CD14-positive monocyte (primary cell): ENCODE results near the gene NPTX2. TPM values are rescaled to one million over a fixed set of nuclear protein-coding genes. Genes with fewer than 3 reads are reported as not detected.
A peak's percentile ranks its signal among the peaks of the same experiment; 100 is the strongest.

ENCODE experiments used
- DNase-seq, 3 donors: peaks; one replicate each; pipeline ENCODE4 v3.0.0-alpha.2; 2011 to 2022
- H2AFZ ChIP-seq: 2 replicates; pipeline ENCODE4 v1.6.0; 2012; ENCODE audit warnings: mild to moderate bottlenecking, low read depth, low read length, inconsistent platforms; ENCODE audit not compliant: insufficient read depth, poor library complexity, severe bottlenecking
- H3K27ac ChIP-seq, 2 donors: 1 replicate in 1 of 2; 2 replicates in 1 of 2; pipeline ENCODE4 v1.5.1; 2012 to 2013; ENCODE audit warnings: low read length in 2 of 2, control low read depth in 1 of 2, inconsistent platforms in 1 of 2, low read depth in 1 of 2, mild to moderate bottlenecking in 1 of 2
- H3K27me3 ChIP-seq, 2 donors: one replicate each; pipeline versions ENCODE4 v1.6.0 to v1.6.1; 2011 to 2013; ENCODE audit warnings: low read length in 2 of 2; ENCODE audit not compliant: control insufficient read depth in 2 of 2, insufficient read depth in 2 of 2
- H3K36me3 ChIP-seq, 2 donors: replicated peaks in 1 of 2; 1 replicate in 1 of 2; 2 replicates in 1 of 2; pipeline versions ENCODE4 v1.5.1 to v1.6.1; 2012 to 2013; ENCODE audit warnings: low read length in 2 of 2, control low read depth in 1 of 2, inconsistent platforms in 1 of 2, mild to moderate bottlenecking in 1 of 2; ENCODE audit not compliant: insufficient read depth in 2 of 2, control insufficient read depth in 1 of 2
- H3K4me1 ChIP-seq, 2 donors: 1 replicate in 1 of 2; 2 replicates in 1 of 2; pipeline versions ENCODE4 v1.5.1 to v1.6.1; 2012 to 2013; ENCODE audit warnings: low read length in 2 of 2, control low read depth in 1 of 2, inconsistent platforms in 1 of 2, mild to moderate bottlenecking in 1 of 2, moderate library complexity in 1 of 2; ENCODE audit not compliant: insufficient read depth in 2 of 2, control insufficient read depth in 1 of 2
- H3K4me2 ChIP-seq: replicated peaks from 2 replicates; pipeline ENCODE3; 2012; ENCODE audit warnings: low read length, moderate library complexity, mild to moderate bottlenecking; ENCODE audit not compliant: poor library complexity, severe bottlenecking; ENCODE audit errors: extremely low read depth
- H3K4me3 ChIP-seq, 3 experiments: fragments of 200-600 bp in 1 of 3; sonication (generic) in 1 of 3; replicated peaks in 1 of 3; 1 replicate in 2 of 3; 2 replicates in 1 of 3; pipeline ENCODE4 v1.5.1; 2011 to 2013; ENCODE audit warnings: low read length in 3 of 3, mild to moderate bottlenecking in 3 of 3, control low read depth in 2 of 3, low read depth in 2 of 3, inconsistent platforms in 1 of 3, moderate library complexity in 1 of 3
- H3K79me2 ChIP-seq: 2 replicates; pipeline ENCODE4 v1.6.0; 2012; ENCODE audit warnings: mild to moderate bottlenecking, control low read depth, inconsistent platforms, low read length, moderate library complexity; ENCODE audit not compliant: insufficient read depth
- H3K9ac ChIP-seq: 2 replicates; pipeline ENCODE4 v1.6.0; 2017; ENCODE audit warnings: low read length, mild to moderate bottlenecking; ENCODE audit not compliant: insufficient read depth, poor library complexity, severe bottlenecking
- H3K9me3 ChIP-seq, 2 donors: replicated peaks in 1 of 2; 1 replicate in 1 of 2; 2 replicates in 1 of 2; pipeline versions ENCODE4 v1.5.1 to v1.6.1; 2012 to 2013; ENCODE audit warnings: low read length in 2 of 2, control low read depth in 1 of 2; ENCODE audit not compliant: control insufficient read depth in 1 of 2, insufficient read depth in 1 of 2
- H4K20me1 ChIP-seq: 2 replicates; pipeline ENCODE4 v1.6.0; 2012; ENCODE audit warnings: mild to moderate bottlenecking, low read length, control low read depth, moderate library complexity; ENCODE audit not compliant: insufficient read depth
- H3K27ac Mint-ChIP-seq, 7 donors: one replicate each; pipeline ENCODE4 v1.8.0; 2020; ENCODE audit warnings: mild to moderate bottlenecking in 7 of 7, mixed read lengths in 7 of 7, moderate library complexity in 6 of 7, inconsistent platforms in 2 of 7
- H3K27me3 Mint-ChIP-seq, 3 donors: one replicate each; pipeline ENCODE4 v1.8.0; 2021 to 2022; ENCODE audit warnings: low read depth in 3 of 3, mild to moderate bottlenecking in 3 of 3, mixed read lengths in 3 of 3, moderate library complexity in 3 of 3, inconsistent platforms in 1 of 3
- H3K36me3 Mint-ChIP-seq, 2 donors: one replicate each; pipeline ENCODE4 v1.8.0; 2020; ENCODE audit warnings: mixed read lengths in 2 of 2, inconsistent platforms in 1 of 2, mild to moderate bottlenecking in 1 of 2
- H3K4me1 Mint-ChIP-seq: one replicate; pipeline ENCODE4 v1.8.0; 2020; ENCODE audit warnings: mild to moderate bottlenecking, mixed read lengths
- H3K4me3 Mint-ChIP-seq, 2 donors: one replicate each; pipeline ENCODE4 v1.8.0; 2020; ENCODE audit warnings: mild to moderate bottlenecking in 2 of 2, mixed read lengths in 2 of 2, moderate library complexity in 1 of 2
- H3K9me3 Mint-ChIP-seq, 7 donors: one replicate each; pipeline ENCODE4 v1.8.0; 2020 to 2022; ENCODE audit warnings: mixed read lengths in 7 of 7, mild to moderate bottlenecking in 6 of 7, moderate library complexity in 6 of 7, inconsistent platforms in 2 of 7
- CTCF ChIP-seq: fragments of 200-600 bp; IDR thresholded peaks from one replicate; pipeline ENCODE4 v1.8.0; 2022; ENCODE audit warnings: antibody characterized with exemption, mild to moderate bottlenecking
- WGBS: methylation state at CpG from one replicate; pipeline ENCODE4 v1.1.5; 2013; ENCODE audit warnings: missing lambda C conversion rate; ENCODE audit not compliant: insufficient coverage; 5-methylcytosine and 5-hydroxymethylcytosine counted together
- intact Hi-C, 2 donors: fragments of 100-400 bp; cut with micrococcal nuclease; formaldehyde crosslinking; loops; one replicate each; pipeline versions ENCODE4 v1.15.0 to v1.15.1; 2023
- polyA plus RNA-seq, 3 donors: library from polyadenylated mRNA; depleted of rRNA in 1 of 3; unstranded in 2 of 3; stranded (reverse) in 1 of 3; fragments of 300-500 nt in 2 of 3; fragments of >200 nt in 1 of 3; fragmentation: Illumina TruSeq in 2 of 3; gene quantifications; 1 replicate in 2 of 3; 2 replicates in 1 of 3; pipeline ENCODE4 v1.2.3, GENCODE V29; 2012 to 2021

The NPTX2 gene
- polyA plus RNA-seq, 3 donors = not detected

GRCh38 chr7:98613601-98614425 is 3.3 kb upstream of the NPTX2 start:
- Histone ChIP-seq H3K27me3 (peaks cover 24 to 36% of the 10 kb centered on the region in 2 donors), H3K79me2 (no peaks in the 10 kb centered on the region), H3K4me2 (no peak overlapping the region), H3K4me1 (peaks cover 0 to 9% of the 10 kb centered on the region in 2 donors), H4K20me1 (no peaks in the 10 kb centered on the region), H3K4me3 (no peak overlapping the region), H3K9ac (no peak overlapping the region), H3K36me3 (no peaks in the 10 kb centered on the region), H3K27ac (no peak overlapping the region), H3K9me3 (peaks cover 0 to 9% of the 10 kb centered on the region in 2 donors), H2AFZ (no peak overlapping the region)
- no peak overlapping the region for H3K27ac Mint-ChIP-seq
- TF ChIP-seq CTCF = no peak
- peak overlapping the region in 1 of 2 donors; percentile 23 for H3K4me3 Mint-ChIP-seq
- WGBS = 50% methylated on average over 2 of the region's 14 CpGs
- peaks cover 0 to 8% (median 3%) of the 10 kb centered on the region in 7 donors for H3K9me3 Mint-ChIP-seq
- peaks cover 29 to 47% (median 35%) of the 10 kb centered on the region in 3 donors for H3K27me3 Mint-ChIP-seq
- no peaks in the 10 kb centered on the region for H3K36me3 Mint-ChIP-seq
- intact Hi-C loops = no loop called here
- no peak for DNase-seq
- H3K4me1 Mint-ChIP-seq = no peaks in the 10 kb centered on the region

- intact Hi-C loops = no loop called here
Observed at GRCh38 chr7:98616381-98617050, 569 bp upstream of the NPTX2 start.

More at GRCh38 chr7:98616381-98617050, 569 bp upstream of the NPTX2 start:
- TF ChIP-seq CTCF = no peak
- 6% methylated on average over 67 of the region's 67 CpGs for WGBS
- Mint-ChIP-seq H3K36me3 (no peaks in the 10 kb centered on the region), H3K4me1 (peaks cover 7% of the 10 kb centered on the region), H3K27me3 (peaks cover 48 to 70% (median 55%) of the 10 kb centered on the region in 3 donors), H3K9me3 (peaks cover 0 to 10% (median 3%) of the 10 kb centered on the region in 7 donors), H3K4me3 (peak overlapping the region in 1 of 2 donors; percentile 72), H3K27ac (no peak overlapping the region)
- Histone ChIP-seq H3K27ac (no peak overlapping the region), H3K9me3 (peaks cover 0 to 9% of the 10 kb centered on the region in 2 donors), H3K9ac (no peak overlapping the region), H3K36me3 (no peaks in the 10 kb centered on the region), H3K4me3 (no peak overlapping the region), H2AFZ (no peak overlapping the region), H4K20me1 (no peaks in the 10 kb centered on the region), H3K4me2 (peak overlapping the region; percentile 34), H3K79me2 (no peaks in the 10 kb centered on the region), H3K27me3 (peaks cover 29 to 58% of the 10 kb centered on the region in 2 donors), H3K4me1 (peaks cover 0 to 9% of the 10 kb centered on the region in 2 donors)
- DNase-seq = no peak
